Small intestine (tissue), 7 donors: ENCODE results near the gene GIT1. TPM values are rescaled to one million over a fixed set of nuclear protein-coding genes. Genes with fewer than 3 reads are reported as not detected.

ENCODE experiments used
- DNase-seq, 2 donors: peaks; one replicate each; pipeline versions ENCODE4 v3.0.0 to v3.0.0-alpha.2; 2013
- FAIRE-seq: peaks from 2 replicates; lab custom pipeline; 2012; peaks lifted over from hg19 to GRCh38; lab: Jason Lieb, UNC
- H3K27ac ChIP-seq, 3 donors: one replicate each; pipeline ENCODE4 v1.5.1; 2013; ENCODE audit warnings: low read length in 2 of 3, mild to moderate bottlenecking in 2 of 3, control low read depth in 1 of 3, inconsistent platforms in 1 of 3, low read depth in 1 of 3, moderate library complexity in 1 of 3
- H3K27me3 ChIP-seq, 3 donors: one replicate each; pipeline ENCODE4 v1.6.1; 2013; ENCODE audit warnings: low read length in 3 of 3, inconsistent platforms in 1 of 3; ENCODE audit not compliant: control insufficient read depth in 3 of 3, insufficient read depth in 3 of 3
- H3K36me3 ChIP-seq, 3 donors: one replicate each; pipeline ENCODE4 v1.6.1; 2013; ENCODE audit warnings: low read length in 3 of 3, inconsistent platforms in 1 of 3, low read depth in 1 of 3, mild to moderate bottlenecking in 1 of 3, moderate library complexity in 1 of 3; ENCODE audit not compliant: control insufficient read depth in 3 of 3, insufficient read depth in 2 of 3
- H3K4me1 ChIP-seq, 3 donors: one replicate each; pipeline ENCODE4 v1.6.1; 2013; ENCODE audit warnings: low read length in 2 of 3, inconsistent platforms in 1 of 3, low read depth in 1 of 3, mild to moderate bottlenecking in 1 of 3, moderate library complexity in 1 of 3; ENCODE audit not compliant: control insufficient read depth in 3 of 3, insufficient read depth in 2 of 3
- H3K4me3 ChIP-seq, 3 donors: one replicate each; pipeline ENCODE4 v1.5.1; 2013; ENCODE audit warnings: low read length in 3 of 3, control low read depth in 1 of 3, inconsistent platforms in 1 of 3, low read depth in 1 of 3, mild to moderate bottlenecking in 1 of 3, moderate library complexity in 1 of 3
- H3K9me3 ChIP-seq, 2 donors: one replicate each; pipeline ENCODE4 v1.6.1; 2013; ENCODE audit warnings: low read depth in 1 of 2, low read length in 1 of 2; ENCODE audit not compliant: control insufficient read depth in 2 of 2, insufficient read depth in 1 of 2
- WGBS, 3 donors: extraction: QIAGEN DNeasy Blood & Tissue Kit; methylation state at CpG; one replicate each; pipeline ENCODE4 v1.1.7; 2013; 5-methylcytosine and 5-hydroxymethylcytosine counted together
- polyA plus RNA-seq, 4 donors: library from polyadenylated mRNA; stranded (reverse) in 3 of 4; unstranded in 1 of 4; fragments of 200-250 nt in 3 of 4; fragments of 120-200 nt in 1 of 4; gene quantifications; one replicate each; pipeline versions ENCODE4 v1.2.1 to v1.2.3, GENCODE V29; 2013
- donor health status: healthy with polysubstance abuse.
- donor health status: control.
- donor health status: control.
- donor health status: Bipolar disorder and iron deficiency.
- donor health status: healthy.

The GIT1 gene
- polyA plus RNA-seq, 4 donors, result 19.7 to 36.2 (median 25.5) TPM

DNA sequence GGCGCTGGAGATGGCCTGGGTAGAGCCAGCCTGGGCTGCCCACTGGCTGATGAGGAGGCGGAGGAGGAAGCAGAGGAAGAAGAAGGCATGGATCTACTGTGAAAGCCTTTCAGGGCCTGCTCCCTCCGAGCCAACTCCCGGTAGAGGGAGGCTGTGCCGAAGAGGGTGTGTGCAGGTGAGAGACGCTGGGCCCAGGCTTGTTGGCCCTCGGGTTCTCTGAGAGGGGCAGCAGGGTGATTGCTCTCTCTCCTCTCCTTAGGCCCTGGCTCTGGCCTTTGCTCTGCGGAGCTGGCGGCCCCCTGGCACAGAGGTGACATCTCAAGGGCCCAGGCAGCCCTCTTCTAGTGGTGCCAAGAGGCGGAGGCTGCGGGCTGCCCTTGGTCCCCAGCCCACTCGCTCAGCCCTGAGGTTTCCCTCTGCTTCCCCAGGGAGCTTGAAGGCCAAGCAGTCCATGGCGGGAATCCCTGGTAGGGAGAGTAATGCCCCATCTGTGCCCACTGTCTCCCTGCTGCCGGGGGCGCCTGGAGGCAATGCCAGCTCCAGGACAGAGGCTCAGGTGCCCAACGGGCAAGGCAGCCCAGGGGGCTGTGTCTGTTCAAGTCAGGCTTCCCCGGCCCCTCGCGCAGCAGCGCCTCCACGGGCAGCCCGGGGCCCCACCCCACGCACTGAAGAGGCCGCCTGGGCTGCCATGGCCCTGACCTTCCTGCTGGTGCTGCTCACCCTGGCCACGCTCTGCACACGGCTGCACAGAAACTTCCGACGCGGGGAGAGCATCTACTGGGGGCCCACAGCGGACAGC, 17.4 kb downstream of the GIT1 start:
- Histone ChIP-seq H3K27ac (no peak overlapping the region), H3K36me3 (peaks cover 0 to 70% (median 2%) of the 10 kb centered on the region in 3 donors), H3K4me3 (no peak overlapping the region), H3K4me1 (peaks cover 0 to 60% (median 5%) of the 10 kb centered on the region in 3 donors), H3K9me3 (no peaks in the 10 kb centered on the region), H3K27me3 (no peaks in the 10 kb centered on the region)
- 61 to 70% (median 66%) methylated on average over 26 to 30 of the region's 30 CpGs for WGBS, 3 donors
- FAIRE-seq (no peak), DNase-seq (no peak)

DNA sequence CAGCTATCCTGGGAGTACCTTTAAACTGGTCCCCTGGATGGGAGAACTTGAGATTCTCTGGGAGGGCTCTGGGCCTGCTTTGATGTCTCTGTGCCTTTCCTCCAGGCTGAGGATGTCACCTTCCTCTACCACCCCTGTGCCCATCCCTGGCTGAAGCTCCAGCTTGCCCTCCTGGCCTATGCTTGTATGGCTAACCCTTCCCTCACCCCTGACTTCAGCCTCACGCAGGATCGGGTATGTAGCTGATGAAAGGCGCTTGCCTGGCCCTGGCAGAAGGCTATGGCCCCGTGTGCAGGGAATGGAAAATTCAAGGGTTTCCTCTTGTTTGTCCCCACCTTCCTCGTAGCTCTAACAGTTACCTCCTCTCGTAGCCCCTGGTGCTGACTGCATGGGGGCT, 18.0 kb downstream of the GIT1 start:
- Histone ChIP-seq H3K27me3 (no peaks in the 10 kb centered on the region), H3K36me3 (peaks cover 0 to 64% (median 2%) of the 10 kb centered on the region in 3 donors), H3K9me3 (no peaks in the 10 kb centered on the region), H3K4me3 (no peak overlapping the region), H3K4me1 (peaks cover 0 to 55% (median 5%) of the 10 kb centered on the region in 3 donors), H3K27ac (no peak overlapping the region)
- FAIRE-seq (no peak), DNase-seq (no peak)
- WGBS, 3 donors, result 91 to 94% (median 93%) methylated on average over 6 of the region's 6 CpGs

DNA sequence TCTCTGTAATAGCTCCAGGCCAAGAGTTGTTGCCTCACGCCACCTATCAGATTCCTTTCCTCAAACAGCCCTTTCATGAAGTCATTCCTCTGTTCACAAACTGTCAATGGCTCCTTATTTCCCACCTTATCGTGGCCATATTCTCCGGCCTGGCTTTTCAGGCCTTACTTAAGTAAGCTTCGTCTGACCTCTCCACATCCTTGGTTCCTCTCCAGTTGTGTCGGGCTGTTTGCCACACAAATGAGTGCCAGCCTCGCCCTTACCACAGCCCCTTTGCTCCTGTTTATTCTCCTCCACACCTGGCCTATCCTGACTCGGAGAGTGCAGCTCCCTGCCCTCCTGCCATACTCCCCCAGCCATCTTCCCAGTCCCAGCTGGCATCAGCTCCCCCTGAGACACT, 18.9 kb downstream of the GIT1 start:
- no peak for FAIRE-seq
- WGBS, 3 donors, result 55 to 78% (median 67%) methylated on average over 7 of the region's 7 CpGs
- Histone ChIP-seq H3K36me3 (peaks cover 0 to 54% (median 2%) of the 10 kb centered on the region in 3 donors), H3K27ac (no peak overlapping the region), H3K4me1 (peaks cover 0 to 55% (median 5%) of the 10 kb centered on the region in 3 donors), H3K4me3 (no peak overlapping the region), H3K9me3 (no peaks in the 10 kb centered on the region), H3K27me3 (peaks cover 0 to 5% (median 0%) of the 10 kb centered on the region in 3 donors)
- DNase-seq, result no peak

DNA sequence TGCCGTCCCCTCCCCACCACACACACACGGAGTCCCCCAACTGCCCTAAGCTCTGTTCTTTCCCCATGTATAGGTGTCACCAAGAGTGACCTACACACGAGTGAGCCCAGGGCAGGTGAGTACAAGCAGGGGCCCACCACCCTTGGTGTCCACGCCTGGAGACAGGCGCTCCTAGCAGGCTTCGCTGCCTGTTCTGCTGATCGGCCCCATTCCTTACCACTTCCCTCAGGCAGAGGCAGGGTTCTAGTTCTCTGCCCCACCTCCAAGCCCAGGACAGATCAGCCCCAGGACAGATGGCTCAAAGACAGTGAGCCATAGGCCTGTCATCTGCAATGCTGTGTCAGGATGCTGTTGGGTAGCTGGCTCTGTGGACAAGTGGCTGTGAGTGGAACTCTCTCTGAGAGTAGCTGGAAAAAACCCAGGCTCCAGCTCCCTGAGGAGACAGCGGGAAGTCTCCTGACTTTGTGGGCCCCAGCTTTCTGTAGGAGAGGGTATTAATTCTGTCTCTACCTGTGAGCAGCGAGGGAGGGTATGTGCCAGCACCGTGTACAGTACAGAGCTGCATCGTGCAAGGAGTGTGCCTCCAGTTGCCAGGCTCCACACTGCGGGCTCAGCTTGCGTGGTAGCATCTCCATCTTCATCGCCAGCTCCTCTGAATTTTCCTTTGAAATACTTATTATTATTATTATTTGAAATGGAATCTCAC, 20.1 kb downstream of the GIT1 start:
- peak overlapping the region; percentile 82 to 94 (median 85) for H3K27ac ChIP-seq
- WGBS, 3 donors, result 63 to 72% (median 65%) methylated on average over 14 of the region's 14 CpGs
- FAIRE-seq, result no peak

DNA sequence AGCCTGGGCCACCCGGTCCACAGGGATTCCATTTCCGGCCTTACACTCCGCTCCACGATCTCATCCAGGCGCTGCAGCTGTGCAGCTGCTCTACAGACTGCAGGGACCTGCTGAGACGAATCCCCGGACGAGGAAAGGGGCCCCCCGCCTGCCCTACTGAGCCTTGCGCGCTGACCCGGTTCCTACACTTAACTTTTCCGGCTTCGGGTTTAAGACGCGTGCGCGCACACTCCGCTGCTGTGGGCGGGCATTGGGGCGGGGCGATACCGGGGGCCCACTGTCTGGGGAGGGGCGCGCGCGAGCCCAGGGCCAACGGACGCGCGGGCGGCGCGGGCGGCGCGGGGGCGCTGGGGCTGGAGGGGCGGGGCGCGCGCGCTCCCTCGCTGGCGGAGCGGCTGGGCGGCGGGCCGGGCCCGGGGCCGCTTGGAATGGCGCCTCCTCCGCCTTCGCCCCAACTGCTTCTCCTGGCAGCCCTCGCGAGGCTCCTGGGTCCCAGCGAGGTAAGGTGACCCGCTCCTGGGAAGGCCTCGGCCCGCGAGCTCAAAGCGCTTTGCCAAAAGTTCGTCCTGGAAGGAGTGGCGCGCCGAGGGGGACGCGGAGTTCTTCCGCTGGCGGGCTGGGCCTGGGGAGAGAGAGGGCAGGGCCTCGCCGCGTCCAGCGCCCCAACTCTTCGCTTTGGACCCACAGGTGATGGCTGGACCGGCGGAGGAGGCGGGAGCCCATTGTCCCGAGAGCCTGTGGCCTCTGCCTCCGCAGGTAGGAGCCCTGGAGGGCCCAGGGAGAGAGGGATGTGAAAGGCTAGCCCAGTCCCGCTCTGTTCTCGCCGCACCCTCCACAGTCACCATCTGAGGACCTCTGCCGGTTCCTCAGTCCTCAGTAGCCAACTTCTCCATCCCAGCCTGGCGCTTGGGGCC, 20.9 kb downstream of the GIT1 start, which contains the start of gene TP53I13:
Gene TP53I13 (plus strand): TSS at position 371 of the 914 bp plus-strand sequence. CDS start 58 bp downstream, at position 429.
- Histone ChIP-seq H3K4me1 (peaks cover 0 to 51% (median 10%) of the 10 kb centered on the region in 3 donors), H3K36me3 (peaks cover 0 to 43% (median 0%) of the 10 kb centered on the region in 3 donors), H3K9me3 (no peaks in the 10 kb centered on the region), H3K27ac (peak within 1 kb of the TSS; percentile 86 to 99 (median 97)), H3K4me3 (peak within 1 kb of the TSS; percentile 52 to 83 (median 79)), H3K27me3 (peaks cover 0 to 8% (median 0%) of the 10 kb centered on the region in 3 donors)
- FAIRE-seq, result no peak
- 1% methylated on average over 50 to 85 of the region's 85 CpGs for WGBS, 3 donors
- peak; percentile 89 to 96 for DNase-seq

More for the DNA sequence above, 20.1 kb downstream of the GIT1 start:
- Histone ChIP-seq H3K9me3 (no peaks in the 10 kb centered on the region), H3K4me1 (peaks cover 0 to 55% (median 10%) of the 10 kb centered on the region in 3 donors), H3K27me3 (peaks cover 0 to 8% (median 0%) of the 10 kb centered on the region in 3 donors), H3K36me3 (peaks cover 0 to 49% (median 2%) of the 10 kb centered on the region in 3 donors), H3K4me3 (peak overlapping the region in 2 of 3 donors; percentile 52 to 83)
- DNase-seq, result no peak

DNA sequence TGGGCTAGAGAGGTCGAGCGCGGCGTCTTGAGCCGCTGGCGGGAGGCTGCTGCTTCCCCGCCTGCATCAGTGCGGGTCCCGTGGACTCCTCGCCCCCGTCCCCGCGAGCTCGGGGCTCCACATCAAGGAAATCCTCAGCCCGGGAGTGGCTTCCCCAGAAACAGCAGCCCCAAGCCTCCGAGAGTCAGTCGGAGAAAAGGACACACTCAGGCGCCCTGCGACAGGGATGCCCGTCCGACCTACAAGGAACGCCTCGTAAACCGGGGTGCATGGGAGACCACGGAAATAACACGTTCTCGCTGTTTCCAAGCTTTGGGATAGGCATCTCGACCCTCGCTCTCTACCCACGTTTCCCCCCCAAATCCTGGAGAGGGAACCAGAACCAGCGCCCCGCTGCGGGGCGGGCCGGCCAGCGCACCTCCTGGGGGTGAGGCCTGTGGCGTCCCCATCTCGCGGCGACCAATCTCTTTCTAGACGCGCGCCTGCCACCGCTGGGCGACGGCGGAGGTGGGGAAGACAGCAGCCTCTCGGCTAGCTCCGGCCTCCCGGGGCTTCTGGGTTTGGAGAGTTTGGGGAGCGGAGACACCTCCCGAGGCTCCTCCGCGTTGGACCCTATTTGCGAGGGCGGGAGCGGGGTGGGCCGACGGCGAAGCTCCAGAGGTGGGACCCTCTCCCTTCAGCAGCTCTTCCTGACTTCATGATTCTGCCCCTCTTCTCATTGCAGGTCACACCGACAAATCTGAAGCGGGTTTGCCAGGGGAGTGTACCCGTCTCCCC, 21.7 kb downstream of the GIT1 start:
- Histone ChIP-seq H3K9me3 (no peaks in the 10 kb centered on the region), H3K27me3 (peaks cover 0 to 8% (median 0%) of the 10 kb centered on the region in 3 donors), H3K4me1 (peaks cover 0 to 43% (median 8%) of the 10 kb centered on the region in 3 donors), H3K36me3 (peaks cover 0 to 41% (median 0%) of the 10 kb centered on the region in 3 donors), H3K4me3 (peak overlapping the region; percentile 52 to 74 (median 68)), H3K27ac (peak overlapping the region; percentile 86 to 99 (median 97))
- DNase-seq, result peak; percentile 66 to 82
- FAIRE-seq, result no peak
- 0 to 1% (median 1%) methylated on average over 61 to 63 of the region's 63 CpGs for WGBS, 3 donors

DNA sequence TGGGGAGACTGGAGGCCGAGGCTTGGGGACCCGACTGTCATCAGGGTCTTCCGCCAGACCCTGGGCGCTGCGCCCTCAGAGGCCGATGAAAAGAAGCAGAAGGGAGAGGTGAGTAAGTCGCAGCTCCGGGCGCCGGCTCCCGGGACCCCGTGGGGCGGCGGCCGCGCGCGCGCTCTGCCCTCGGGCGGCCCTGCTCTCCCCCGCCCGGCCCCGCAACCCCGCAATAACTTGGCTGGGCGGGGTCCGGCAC, 22.2 kb downstream of the GIT1 start:
- FAIRE-seq, result no peak
- WGBS, 3 donors, result 0% methylated on average over 17 to 27 of the region's 27 CpGs
- H3K27ac ChIP-seq, result peak overlapping the region; percentile 86 to 99 (median 97)

More for the DNA sequence above, 22.2 kb downstream of the GIT1 start:
- H3K4me1 ChIP-seq, result peaks cover 0 to 43% (median 8%) of the 10 kb centered on the region in 3 donors
- peaks cover 0 to 43% (median 5%) of the 10 kb centered on the region in 3 donors for H3K36me3 ChIP-seq
- peaks cover 0 to 8% (median 0%) of the 10 kb centered on the region in 3 donors for H3K27me3 ChIP-seq
- H3K9me3 ChIP-seq, result no peaks in the 10 kb centered on the region
- peak overlapping the region; percentile 52 to 74 (median 68) for H3K4me3 ChIP-seq
- no peak for DNase-seq
